Stimulated activated memory B cell treated with anti-CD40 and anti-IgM and Interleukin-4, amounts not matched to agents 10 μg/mL and 1 μg/mL and 100 μg/mL, for 72 hours (primary cell): ENCODE data around the gene STK38.
A peak's percentile ranks its signal among the peaks of the same experiment; 100 is the strongest.
"Not testable (repeated sequence)": the region's sequence is repeated elsewhere in the genome, so short reads cannot be mapped to it uniquely, and the experiment has no call there.

Experiments
- ATAC-seq: fragments of 150-1000 bp; cut with Tn5 transposase; 2 replicates; pipeline ENCODE4 v1.10.0; 2021
- H3K27ac Mint-ChIP-seq: one replicate; pipeline ENCODE4 v1.8.0; 2022; ENCODE audit warnings: mild to moderate bottlenecking, mixed read lengths
- H3K27me3 Mint-ChIP-seq: one replicate; pipeline ENCODE4 v1.8.0; 2022; ENCODE audit warnings: mixed read lengths
- H3K36me3 Mint-ChIP-seq: one replicate; pipeline ENCODE4 v1.8.0; 2022; ENCODE audit warnings: mixed read lengths
- H3K4me1 Mint-ChIP-seq: one replicate; pipeline ENCODE4 v1.8.0; 2022; ENCODE audit warnings: mixed read lengths
- H3K4me3 Mint-ChIP-seq: one replicate; pipeline ENCODE4 v1.8.0; 2022; ENCODE audit warnings: mild to moderate bottlenecking, moderate library complexity, mixed read lengths
- H3K9me3 Mint-ChIP-seq: one replicate; pipeline ENCODE4 v1.8.0; 2022; ENCODE audit warnings: mixed read lengths

Gene STK38

DNA sequence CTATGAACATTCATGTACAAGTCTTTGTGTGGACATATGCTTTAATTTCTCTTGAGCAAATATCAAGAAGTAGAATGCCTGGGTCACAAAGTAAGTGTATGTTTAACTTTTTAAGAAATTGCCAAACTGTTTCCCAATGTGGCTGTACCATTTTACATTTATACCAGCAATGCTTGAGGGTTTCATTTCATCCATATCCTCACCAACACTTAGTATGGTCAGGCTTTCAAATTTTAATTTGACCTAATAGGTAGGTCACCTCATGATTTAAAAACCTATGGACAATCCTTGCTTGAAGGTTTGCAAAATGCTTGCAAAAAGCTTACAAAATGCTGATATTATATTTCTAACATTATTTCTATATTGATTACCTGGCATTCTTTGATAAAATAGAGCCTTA is 27.4 kb upstream of the STK38 start:
- Mint-ChIP-seq H3K4me3 (no peak overlapping the region), H3K36me3 (no peaks in the 10 kb centered on the region), H3K27ac (no peak overlapping the region), H3K9me3 (no peaks in the 10 kb centered on the region), H3K4me1 (no peaks in the 10 kb centered on the region), H3K27me3 (no peaks in the 10 kb centered on the region)
- ATAC-seq: no peak

DNA sequence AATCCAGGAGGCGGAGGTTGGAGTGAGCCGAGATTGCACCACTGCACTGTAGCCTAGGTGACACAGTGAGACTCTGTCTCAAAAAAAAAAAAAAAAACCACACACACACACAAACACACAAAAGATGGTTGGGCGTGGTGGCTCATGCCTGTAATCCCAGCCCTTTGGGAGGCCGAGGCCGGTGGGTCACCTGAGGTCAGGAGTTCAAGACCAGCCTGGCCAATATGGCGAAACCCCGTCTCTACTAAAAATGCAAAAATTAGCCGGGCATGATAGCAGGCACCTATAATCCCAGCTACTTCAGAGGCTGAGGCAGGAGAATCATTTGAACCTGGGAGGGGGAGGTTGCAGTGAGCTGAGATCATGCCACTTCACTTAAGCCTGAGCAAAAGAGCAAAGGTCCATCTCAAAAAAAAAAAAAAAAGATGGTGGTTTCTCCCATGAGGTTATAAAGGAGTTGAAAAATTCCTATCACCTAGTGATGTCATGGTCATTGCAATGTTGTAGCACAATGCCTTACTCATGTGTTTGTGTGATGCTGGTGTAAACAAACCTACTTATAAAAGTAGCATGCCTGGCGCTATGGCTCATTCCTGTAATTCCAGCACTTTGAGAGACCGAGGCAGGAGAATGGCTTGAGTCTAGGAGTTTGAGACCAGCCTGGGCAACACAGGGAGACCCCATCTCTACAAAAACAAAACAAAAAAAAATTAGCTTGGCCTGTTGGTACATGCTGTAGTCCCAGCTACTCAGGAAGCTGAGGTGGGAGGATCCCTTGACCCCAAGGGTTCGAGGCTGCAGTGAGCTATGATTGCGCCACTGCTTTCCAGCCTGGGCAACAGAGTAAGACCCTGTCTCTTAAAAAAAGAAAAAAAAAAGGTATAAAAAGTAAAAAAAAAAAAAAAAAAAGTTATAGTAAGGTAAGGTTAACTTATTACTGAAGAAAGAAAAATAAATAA is 25.4 kb upstream of the STK38 start:
- not testable (repeated sequence) for H3K4me3 Mint-ChIP-seq, ATAC-seq, H3K27me3 Mint-ChIP-seq, H3K27ac Mint-ChIP-seq, H3K9me3 Mint-ChIP-seq, H3K4me1 Mint-ChIP-seq, H3K36me3 Mint-ChIP-seq

DNA sequence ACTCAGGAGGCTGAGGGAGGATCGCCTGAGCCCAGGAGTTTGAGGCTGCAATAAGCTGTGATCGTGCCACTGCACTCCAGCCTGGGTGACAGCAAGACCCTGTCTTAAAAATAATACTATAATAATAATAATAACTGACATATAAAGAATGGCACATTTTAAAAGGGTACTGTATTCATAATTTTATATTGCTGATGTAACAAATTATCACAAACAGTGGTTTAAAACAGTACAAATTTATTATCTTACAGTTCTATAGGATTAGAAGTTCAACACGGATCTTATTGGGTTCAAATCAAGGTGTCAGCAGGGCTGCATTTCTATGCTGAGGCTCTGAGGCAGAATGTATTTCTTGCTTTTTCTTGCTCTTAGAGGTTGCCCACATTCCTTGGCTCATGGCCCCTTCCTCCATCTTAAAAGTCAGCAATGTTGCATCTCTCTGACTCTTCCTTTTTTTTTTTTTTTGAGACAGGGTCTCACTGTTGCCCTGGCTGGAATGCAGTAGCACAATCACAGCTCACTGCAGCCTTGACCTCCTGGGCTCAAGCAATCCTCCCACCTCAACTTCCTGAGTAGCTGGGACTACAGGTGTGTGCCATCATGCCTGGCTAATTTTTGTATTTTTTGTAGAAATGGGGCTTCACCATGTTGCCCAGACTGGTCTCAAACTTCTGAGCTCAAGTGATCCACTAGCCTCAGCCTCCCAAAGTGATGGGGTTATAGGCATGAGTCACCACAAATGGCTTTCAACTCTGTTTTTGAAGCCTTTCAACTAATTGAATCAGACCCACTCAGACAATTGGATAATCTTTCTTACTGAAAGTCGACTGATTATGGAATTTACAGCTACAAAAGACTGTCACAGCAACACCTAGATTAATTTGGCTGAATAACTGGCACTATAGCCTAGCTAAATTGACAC is 24.1 kb upstream of the STK38 start:
- Mint-ChIP-seq H3K9me3 (no peaks in the 10 kb centered on the region), H3K4me1 (peaks cover 9% of the 10 kb centered on the region), H3K4me3 (no peak overlapping the region), H3K27me3 (no peaks in the 10 kb centered on the region), H3K36me3 (no peaks in the 10 kb centered on the region), H3K27ac (no peak overlapping the region)
- ATAC-seq: no peak

DNA sequence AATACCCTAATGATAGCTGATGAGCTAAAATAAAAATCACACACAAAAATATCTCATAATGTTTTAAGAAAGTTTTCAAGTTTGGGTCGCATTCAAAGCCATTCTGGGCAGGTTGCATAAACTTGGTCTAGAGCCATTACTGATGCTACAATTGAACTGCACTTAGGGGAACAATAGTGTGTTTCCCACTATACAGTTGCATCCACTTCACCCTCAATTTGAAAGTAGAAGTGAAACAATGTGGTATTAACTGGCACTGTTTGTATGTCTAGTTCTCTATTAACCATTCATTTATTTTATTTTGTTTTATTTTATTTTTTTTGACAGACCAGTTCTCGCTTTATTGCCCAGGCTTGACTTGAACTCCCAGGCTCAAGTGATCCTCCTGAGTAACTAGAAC is 23.0 kb upstream of the STK38 start:
- Mint-ChIP-seq H3K27me3 (no peaks in the 10 kb centered on the region), H3K4me3 (no peak overlapping the region), H3K27ac (no peak overlapping the region), H3K36me3 (no peaks in the 10 kb centered on the region), H3K4me1 (peaks cover 9% of the 10 kb centered on the region), H3K9me3 (no peaks in the 10 kb centered on the region)
- ATAC-seq: peak; percentile 90

DNA sequence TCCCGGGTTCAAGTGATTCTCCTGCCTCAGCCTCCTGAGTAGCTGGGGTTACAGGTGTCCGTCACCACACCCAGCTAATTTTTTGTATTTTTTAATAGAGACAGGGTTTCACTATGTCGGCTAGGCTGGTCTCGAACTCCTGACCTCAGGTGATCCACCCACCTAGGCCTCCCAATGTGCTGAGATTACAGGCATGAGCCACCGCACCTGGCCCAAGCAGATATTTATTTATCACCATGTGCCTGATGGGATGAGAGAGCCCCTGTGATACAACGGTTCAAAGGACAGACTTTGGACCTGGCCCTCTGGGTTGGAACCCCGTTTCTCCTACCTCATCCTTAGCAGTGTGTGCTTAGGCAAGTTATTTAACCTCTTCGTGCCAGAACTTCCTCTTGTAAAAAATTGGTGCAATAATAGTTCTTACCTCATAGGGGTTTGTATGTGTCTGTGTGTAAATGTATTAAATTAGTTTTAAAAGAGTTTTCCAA is 19.2 kb upstream of the STK38 start:
- H3K36me3 Mint-ChIP-seq: no peaks in the 10 kb centered on the region
- H3K9me3 Mint-ChIP-seq: no peaks in the 10 kb centered on the region
- no peaks in the 10 kb centered on the region for H3K27me3 Mint-ChIP-seq
- H3K4me1 Mint-ChIP-seq: peaks cover 9% of the 10 kb centered on the region
- H3K27ac Mint-ChIP-seq: no peak overlapping the region
- H3K4me3 Mint-ChIP-seq: no peak overlapping the region
- no peak for ATAC-seq

DNA sequence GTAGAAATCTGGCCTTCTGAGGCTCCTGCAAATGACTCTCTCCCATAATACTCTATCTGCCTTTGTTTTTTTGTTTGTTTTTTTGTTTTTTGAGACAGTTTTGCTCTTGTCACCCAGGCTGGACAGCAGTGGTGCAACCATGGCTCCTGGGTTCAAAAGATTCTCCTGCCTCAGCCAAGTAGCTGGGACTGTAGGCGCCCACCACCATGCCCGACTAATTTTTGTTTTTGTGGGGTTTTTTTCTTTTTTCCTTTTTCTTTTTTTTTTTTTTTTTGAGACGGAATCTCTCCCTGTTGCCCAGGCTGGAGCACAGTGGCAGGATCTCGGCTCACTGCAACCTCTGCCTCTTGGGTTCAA is 16.6 kb upstream of the STK38 start:
- Mint-ChIP-seq H3K4me1 (peaks cover 25% of the 10 kb centered on the region), H3K9me3 (no peaks in the 10 kb centered on the region), H3K27ac (no peak overlapping the region), H3K4me3 (no peak overlapping the region), H3K36me3 (no peaks in the 10 kb centered on the region), H3K27me3 (no peaks in the 10 kb centered on the region)
- no peak for ATAC-seq

DNA sequence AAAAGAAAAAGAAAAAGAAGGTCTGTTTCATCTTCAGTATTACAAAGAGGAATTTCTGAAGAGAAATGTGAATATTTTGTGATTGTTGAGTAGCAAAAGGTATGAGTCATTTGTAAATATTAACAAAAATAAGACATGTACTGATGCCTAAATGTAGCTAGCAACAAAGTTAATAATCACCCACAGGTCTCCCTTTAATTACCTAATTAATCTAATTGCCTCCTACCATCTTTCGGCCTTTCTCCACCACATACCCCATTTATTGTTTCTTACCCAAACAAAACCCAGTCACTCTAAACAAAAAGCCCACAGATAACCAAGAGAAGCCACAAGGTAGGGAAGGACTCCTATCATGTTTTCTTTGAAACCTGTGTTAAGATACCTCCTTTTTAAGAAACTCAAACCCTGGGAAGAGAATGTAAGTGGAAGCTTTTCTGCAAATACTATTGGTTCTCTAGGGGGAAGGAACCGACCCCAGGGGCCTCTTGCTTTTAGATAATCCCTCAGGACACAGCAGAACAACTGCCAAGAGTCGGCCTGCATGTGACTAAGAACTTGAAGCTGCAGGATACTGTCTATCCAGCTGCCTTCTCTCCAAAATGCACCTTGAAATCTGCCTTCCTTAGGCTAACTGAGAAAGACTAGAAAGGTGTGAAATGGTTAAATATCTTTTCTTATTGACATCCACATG is 16.1 kb upstream of the STK38 start:
- Mint-ChIP-seq H3K27me3 (no peaks in the 10 kb centered on the region), H3K36me3 (no peaks in the 10 kb centered on the region), H3K4me3 (no peak overlapping the region), H3K27ac (no peak overlapping the region), H3K9me3 (no peaks in the 10 kb centered on the region), H3K4me1 (peaks cover 22% of the 10 kb centered on the region)
- no peak for ATAC-seq

DNA sequence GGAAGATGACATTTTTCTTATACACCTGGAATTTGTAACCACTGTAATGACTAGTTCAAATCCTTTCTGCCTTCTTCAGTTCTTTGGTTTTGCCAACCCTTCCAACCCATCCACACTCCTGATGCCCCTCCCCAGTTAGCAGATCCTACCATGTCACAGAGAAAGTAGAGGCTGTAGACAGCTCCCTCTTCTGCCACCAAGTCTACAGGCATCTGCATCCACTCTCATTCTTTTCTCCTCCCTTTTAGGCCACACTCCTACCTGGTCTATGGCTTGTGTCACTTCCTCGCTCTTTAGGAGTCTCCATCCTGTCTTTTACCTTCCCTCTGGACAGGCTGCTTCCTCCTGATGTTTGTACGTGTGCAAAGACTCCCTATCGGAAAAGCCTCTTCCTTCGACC is 13.5 kb upstream of the STK38 start:
- no peak for ATAC-seq

DNA sequence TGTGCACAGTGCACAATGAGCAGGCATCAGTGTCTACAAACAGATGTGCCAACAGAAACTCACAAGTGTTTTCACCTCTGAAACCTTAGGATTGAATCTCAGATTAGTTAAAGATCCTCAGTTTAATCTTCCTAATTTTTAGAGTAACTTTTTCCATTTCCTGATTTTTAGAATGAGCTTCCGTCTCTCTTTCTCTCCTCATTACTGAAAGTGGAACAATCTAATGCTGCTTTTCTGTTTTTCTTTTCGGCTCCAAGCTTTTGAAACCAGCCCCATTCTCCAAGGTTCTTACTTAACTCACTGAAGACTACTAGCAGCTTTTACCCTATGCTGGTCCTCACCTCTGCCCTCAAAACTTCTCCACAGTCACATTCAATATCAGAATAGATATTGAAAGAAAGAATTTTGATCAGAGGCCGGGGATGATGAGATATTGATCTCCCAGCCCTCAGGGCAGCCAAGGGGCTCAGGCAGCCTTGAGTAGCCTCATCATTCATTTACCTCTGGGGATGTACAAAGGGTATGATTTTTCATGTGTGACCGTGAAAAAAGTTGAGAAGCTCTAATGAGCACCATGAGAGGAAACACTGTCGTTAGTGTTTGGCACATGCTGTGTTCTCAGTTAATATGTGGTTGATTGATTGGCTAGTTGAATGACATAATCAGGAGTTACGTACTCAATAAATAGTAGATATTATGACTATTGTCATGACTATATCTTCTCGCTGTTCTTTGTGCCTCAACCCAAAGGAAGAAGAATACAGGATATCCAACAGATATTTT is 11.9 kb upstream of the STK38 start:
- Mint-ChIP-seq H3K9me3 (no peaks in the 10 kb centered on the region), H3K36me3 (no peaks in the 10 kb centered on the region), H3K27ac (peak overlapping the region; percentile 43), H3K4me1 (peaks cover 22% of the 10 kb centered on the region), H3K27me3 (no peaks in the 10 kb centered on the region), H3K4me3 (no peak overlapping the region)
- peak; percentile 54 for ATAC-seq

More for the DNA sequence above, 13.5 kb upstream of the STK38 start:
- Mint-ChIP-seq H3K36me3 (no peaks in the 10 kb centered on the region), H3K4me1 (peaks cover 22% of the 10 kb centered on the region), H3K27ac (peak overlapping the region; percentile 26), H3K4me3 (no peak overlapping the region), H3K27me3 (no peaks in the 10 kb centered on the region), H3K9me3 (no peaks in the 10 kb centered on the region)

DNA sequence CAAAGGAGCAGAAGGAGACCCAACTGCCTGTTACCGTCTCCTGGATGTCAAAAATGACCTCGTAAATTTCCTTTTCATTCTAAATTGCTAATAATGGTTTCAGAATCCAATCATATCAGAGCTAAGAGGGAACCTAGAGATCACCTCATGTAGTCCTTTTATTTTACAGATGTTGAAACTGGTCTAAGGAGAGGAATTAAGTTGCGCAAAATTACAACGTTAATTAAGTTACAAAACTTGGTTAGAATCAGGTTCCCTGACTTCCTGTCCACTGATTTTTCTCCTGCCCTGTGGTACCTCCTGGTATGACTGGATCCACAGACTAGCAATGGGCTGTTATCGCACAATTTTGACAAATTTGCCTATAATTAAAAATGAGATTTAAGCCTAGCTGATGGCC is 9.0 kb upstream of the STK38 start:
- Mint-ChIP-seq H3K36me3 (no peaks in the 10 kb centered on the region), H3K27me3 (no peaks in the 10 kb centered on the region), H3K27ac (peak overlapping the region; percentile 8), H3K9me3 (no peaks in the 10 kb centered on the region), H3K4me3 (no peak overlapping the region), H3K4me1 (peaks cover 24% of the 10 kb centered on the region)
- ATAC-seq: no peak

DNA sequence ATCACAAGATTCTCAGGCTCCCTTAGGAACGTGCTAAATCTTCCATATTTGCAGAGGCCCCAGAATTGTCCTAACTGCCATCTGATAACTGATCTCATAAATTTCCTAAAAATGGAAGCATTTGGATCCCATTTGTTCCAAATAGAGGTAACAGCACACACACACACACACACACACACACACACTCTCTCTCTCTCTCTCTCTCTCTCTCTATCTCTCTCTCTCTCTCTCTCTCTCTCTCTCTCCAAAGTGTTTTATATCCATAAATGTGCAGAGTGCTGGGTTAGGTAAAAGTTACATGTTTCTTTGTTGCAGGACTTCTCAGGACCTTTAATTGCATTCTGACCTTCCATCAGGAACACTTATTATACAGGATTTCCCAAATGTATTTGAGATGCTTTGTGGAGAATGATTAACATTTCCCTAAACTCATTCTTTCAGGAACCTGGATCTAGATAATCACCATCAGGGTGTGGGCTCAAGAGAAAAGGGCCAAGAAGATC is 8.5 kb upstream of the STK38 start:
- H3K4me1 Mint-ChIP-seq: peaks cover 28% of the 10 kb centered on the region
- no peak for ATAC-seq
- no peaks in the 10 kb centered on the region for H3K36me3 Mint-ChIP-seq
- no peak overlapping the region for H3K4me3 Mint-ChIP-seq
- peak overlapping the region; percentile 8 for H3K27ac Mint-ChIP-seq
- H3K27me3 Mint-ChIP-seq: no peaks in the 10 kb centered on the region
- H3K9me3 Mint-ChIP-seq: no peaks in the 10 kb centered on the region

DNA sequence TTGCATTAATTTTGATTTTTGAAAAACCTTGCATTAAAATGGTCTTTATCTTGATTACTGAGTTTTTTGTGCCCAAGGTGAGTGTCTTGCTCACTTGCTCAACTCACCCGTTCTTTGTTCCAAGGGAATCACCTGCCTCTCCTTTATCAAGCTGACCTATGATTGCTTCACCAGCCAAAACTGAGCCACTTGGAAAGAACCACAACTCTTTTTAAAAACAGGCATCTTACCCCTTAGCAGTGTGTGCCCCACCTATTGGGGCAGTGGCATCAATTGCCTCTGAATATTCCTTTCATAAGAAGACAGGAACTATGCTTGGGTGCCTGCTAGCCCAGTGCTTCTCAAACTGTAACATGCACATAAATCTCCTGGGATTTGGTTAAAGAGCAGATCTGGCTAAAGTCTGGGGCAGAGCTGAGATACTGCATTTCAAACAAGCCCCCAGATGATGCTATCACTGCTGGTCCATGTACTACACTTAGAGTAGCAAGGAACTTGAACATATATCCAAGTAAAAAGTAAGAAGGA is 3.3 kb upstream of the STK38 start:
- no peaks in the 10 kb centered on the region for H3K27me3 Mint-ChIP-seq
- peak; percentile 75 for ATAC-seq
- H3K27ac Mint-ChIP-seq: peak overlapping the region; percentile 76
- no peaks in the 10 kb centered on the region for H3K36me3 Mint-ChIP-seq
- no peaks in the 10 kb centered on the region for H3K9me3 Mint-ChIP-seq
- no peak overlapping the region for H3K4me3 Mint-ChIP-seq
- peaks cover 34% of the 10 kb centered on the region for H3K4me1 Mint-ChIP-seq

DNA sequence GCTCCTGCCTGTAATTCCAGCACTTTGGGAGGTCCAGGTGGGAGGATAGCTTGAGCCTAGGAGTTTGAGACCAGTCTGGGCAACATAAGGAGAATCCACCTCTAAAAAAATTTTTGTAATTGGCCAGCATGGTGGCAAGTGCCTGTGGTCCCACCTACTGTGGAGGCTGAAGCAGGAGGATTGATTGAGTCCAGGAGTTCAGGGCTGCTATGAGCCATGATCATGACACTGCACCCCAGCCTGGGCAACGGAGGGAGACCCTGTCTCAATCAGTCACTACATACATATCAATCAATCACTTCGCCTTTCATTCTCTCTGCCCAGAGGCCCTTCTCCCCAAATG is 1.1 kb upstream of the STK38 start:
- Mint-ChIP-seq H3K4me3 (no peak overlapping the region), H3K9me3 (no peaks in the 10 kb centered on the region), H3K27ac (peak overlapping the region; percentile 76)

More for the DNA sequence above, 1.1 kb upstream of the STK38 start:
- Mint-ChIP-seq H3K36me3 (peaks cover 7% of the 10 kb centered on the region), H3K4me1 (peaks cover 46% of the 10 kb centered on the region), H3K27me3 (no peaks in the 10 kb centered on the region)
- ATAC-seq: no peak
